ENCODE measurements around the gene MAD1L1.
A peak's percentile ranks its signal among the peaks of the same experiment; 100 is the strongest.

MAD1L1 gene

DNA sequence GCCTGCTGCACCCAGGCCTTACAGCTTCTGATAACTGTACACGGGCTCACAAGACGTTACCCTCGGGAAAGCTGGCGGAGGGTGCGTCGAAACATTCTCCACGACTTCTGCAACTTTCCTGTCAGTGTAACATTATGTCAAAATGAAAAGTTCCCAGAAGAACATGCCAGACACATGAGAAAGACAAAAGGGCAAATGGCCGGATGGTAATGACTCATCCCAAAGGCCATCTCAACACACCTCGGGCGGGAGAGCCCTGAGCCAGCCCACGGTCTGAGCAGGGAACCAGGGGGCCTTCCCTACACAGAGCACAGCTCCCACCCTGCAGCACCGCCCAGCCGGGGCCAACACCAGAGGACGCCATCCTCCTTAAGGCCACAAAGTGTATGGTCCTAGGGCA, 118.7 kb downstream of the MAD1L1 start:
- no peak for DNase-seq

DNA sequence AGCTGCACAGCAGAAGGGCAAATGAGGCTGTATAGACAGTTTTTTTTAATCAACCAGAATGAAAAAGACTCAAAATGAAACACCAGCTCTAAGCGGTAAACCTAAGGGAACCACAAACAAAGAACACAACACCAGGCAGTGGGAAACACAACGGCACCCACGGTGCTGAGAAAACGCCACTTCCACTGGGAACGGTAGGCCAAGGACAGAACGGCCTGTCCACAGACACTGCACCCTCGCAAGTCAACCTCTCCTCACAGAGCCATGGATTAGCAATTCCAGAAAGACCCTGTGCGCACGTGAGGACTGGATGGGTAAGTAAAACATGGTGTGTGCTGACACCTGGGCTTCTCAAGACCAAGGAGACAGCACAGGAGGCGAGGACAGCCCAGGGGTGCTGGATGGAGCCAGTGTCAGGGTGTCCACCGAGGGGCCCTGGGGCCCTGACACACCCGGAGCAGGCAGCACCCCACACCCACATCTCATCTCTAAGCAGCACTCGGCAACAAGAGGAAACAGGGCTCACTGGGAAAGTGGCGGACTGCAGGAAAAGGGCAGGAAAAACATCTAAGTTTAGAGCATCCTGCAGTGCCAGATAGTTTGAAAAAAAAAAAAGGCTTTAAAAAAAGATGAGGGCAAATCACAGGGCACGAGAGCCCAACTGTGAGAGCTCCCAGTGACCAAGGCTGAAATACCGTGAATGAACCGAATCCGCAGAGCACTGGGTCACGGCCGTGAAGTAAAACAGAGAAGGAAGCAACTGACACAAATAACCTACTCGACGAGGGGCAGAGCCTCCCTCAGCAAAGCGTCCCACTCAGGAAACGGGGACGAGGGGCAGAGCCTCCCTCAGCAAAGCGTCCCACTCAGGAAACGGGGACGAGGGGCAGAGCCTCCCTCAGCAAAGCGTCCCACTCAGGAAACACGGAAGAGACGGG, 120.2 kb downstream of the MAD1L1 start:
- no peak for DNase-seq

DNA sequence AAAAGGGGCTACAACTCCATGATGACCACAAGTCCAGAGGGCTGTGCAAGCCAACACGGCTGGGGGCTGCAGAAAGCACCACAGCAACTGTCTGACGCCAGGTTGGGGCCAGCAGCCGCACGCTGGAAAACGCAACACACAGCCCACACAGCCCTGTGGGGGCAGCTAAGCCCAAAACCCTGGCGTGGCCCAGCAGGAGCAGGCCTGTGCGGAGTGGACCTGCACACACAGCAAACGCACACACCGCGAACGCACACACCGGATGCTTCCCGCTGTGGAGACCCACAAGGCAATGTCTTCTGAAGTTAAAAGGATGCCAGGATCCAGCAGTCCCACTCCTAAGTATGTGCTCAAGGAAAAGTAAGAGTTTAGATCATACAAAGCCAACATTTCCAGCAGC, 121.2 kb downstream of the MAD1L1 start:
- DNase-seq, result no peak

DNA sequence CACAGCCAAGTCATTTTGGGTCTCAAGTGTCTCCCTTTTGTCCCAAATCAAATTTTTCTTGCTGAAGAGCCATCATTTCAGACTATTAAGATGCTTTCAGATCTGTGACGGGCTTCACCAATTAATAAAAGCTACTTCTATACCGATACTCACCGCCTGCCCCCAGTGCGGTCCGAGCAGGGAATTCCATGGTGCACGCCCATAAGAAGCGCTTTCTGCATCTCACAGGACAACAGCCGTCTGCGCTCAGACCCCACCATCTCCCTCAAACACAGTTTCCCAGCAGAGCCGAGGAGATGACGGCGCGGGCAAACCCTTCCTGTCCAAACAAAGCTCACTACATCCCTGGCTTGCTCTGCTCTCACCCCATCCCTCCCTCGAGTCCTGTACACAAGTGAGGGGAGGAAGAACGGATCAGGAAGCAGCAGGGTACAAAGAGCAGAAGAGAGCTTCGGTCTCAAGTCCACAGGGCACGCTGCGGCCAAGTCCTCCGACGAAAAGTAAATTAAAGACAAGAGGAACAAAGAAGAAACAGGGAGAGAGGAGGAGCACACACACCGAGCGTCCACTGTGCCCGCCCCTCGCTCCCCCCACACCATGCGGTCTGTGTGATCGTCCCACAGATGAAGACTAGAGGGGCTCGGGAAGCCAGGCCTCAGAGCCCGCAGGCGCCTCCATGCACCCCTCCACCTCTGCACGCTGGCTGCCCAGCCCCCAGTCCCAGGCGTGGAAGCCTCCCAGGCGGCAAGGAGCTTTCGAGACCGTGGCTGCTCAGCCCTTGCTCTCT, 121.9 kb downstream of the MAD1L1 start:
- DNase-seq, result no peak

DNA sequence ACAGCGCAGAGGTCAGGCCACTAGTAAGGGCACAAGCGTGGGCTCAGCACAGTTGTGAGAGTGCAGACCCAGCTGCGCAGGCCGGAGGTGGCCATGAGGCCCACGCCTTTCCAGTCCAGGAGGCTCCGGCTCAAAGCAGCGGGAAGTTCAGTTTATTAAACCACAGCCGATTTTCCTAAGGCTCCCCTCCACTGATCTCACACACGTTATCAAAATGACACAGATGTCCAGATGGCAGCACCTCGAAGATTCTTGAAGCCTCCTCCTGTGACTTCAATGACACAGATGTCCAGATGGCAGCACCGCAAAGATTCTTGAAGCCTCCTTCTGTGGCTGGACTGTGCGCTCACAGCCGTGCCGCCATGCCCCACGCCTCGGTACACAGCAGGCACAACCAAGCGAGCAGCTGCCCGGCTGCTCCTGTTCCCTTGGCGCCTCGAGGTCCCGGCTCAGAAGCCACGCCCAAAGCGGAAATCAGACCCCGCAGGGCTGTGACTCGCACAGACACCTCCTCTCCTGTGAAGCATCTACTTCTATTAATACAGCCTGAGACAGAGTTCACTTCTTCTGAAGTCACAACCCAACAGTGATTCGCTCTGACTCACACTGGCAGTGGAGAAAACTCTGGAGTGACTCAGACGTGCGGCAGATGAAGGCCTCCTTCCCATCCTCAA, 122.7 kb downstream of the MAD1L1 start:
- DNase-seq, result peak in 1 of 3 experiments; percentile 33

DNA sequence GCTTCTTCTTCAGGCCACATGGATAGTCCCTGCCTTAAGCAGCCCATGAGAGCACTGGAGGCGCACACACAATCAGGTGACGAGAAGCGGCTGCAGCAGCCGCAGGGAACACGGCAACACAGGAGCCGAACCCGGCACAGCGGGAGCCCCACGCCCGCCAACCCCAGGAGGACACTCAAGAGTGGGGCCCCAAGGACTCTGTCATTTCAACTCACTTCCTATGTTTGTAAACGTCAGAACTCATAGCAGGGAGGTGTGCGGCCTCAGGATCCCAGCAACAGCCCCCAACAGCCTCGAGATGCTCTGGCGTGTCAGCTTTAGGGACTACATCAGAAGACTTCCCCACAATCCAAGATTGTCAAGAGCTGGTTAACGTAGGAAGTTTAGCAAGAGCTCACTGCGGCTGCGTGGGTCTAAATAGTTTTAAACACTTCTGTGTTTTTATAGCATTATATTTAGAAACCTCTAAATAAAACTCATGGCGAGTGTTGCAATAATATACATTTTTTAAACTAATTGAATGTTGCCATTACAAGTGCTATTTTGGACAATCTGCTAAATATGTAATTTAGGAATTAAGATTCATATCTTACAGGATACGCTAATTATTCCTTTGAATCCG, 123.4 kb downstream of the MAD1L1 start:
- DNase-seq, result peak in 1 of 3 experiments; percentile 29

DNA sequence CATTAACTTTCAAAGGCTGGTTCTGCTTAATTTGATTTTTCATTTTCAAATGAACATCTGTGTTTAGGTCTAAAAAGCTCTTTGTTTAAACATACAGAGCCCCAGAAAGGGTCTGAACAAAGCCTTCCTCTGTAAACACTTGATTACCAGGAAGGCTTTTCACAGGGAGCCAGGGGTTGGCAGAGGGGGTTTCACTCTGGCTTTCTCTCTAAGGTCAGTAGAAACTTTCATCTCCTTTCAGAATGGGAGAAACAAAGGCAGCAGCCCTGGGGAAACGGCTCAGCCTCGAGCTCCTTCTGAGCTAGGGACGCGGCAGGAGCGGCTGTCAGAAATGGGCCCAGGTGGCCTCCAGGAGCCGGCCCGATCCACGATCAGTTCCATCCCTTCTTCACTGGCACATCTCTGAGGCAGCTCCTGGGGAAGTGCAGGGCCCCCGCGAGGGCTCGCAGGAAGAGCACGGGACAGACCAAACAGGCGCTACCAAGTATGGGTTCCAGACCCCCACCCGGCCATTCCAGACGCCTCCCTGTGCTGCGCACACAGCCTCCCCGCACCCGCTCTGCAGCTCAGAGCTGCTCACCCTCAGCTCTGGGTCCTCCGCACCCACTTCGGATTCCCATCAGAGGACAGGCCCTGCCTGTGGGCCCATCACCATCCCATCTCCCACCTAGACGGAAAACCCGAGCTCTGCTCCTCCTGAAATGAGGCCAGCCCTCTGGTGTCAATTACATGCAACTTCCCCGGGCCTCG, 124.1 kb downstream of the MAD1L1 start:
- peak in 1 of 3 experiments; percentile 71 for DNase-seq

DNA sequence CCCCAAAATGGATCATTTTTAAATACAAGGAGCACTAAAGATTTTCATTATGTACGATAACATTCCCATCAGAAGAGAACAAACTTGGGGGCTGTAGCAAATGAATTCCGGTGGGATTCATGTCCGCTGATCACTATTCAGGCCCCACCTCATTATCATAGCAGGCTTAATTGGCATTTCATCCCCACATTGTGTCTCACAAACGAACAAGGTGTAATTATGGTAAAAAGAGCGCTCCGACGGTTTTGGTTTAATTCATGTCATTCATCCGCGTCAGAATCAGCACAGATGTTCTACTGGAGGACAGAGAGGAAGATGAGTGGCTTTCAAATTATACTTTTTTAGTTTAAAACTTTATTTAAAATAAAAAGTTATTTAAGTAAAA, 124.7 kb downstream of the MAD1L1 start:
- peak in 1 of 3 experiments; percentile 71 for DNase-seq

DNA sequence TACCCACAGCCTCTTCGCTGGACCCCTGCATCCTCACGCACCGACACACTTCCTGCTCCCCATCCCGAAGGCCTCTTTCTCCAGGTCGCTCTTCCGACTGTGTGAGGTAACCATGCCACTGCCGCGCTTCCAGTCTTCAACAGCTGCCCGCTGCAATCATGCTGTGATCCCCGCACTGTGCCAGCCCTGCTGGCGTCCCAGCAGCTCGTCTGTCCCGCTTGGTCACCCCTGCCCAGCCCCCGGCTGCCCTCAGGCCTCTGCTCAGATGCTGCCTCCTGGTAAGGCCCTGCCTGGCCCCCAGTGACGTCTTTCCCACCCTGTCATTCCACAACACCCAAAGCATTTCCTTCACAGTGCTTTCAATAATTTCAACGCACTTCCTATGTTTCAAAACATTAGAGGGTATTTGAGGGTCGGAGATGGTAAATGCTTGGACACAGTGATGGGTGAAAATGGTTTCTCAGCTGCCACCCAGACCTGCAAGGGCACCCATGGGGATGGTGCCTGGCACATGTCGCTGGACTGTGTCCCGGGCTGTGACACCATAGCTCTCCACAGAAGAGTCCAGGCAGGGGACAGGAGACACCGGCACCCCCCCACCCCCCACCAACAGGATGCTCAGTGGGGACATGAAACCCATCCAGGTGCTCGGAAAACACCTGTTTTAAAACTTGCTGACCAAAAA, 125.2 kb downstream of the MAD1L1 start:
- peak in 1 of 3 experiments; percentile 19 for DNase-seq

DNA sequence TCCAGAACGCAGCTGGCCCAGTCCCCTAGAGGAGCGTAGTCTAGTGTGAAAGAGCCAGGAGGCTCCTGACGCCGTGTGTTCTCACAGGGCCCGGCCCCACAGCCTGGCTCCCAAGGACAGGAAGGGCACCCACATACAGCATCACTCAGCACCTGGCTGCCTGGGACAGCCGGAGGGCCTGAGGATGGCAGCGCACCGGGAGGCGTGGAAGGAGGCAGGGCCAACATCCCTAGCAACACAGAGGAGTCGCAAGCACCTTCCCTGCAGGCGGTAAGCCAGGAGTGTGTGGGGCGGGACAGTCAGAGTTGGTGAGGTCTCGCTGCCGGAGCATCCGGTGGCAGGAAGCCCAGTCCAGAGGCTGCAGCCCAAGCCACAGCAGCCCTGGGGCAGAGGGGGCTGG, 125.8 kb downstream of the MAD1L1 start:
- peak in 1 of 3 experiments; percentile 16 for DNase-seq

DNA sequence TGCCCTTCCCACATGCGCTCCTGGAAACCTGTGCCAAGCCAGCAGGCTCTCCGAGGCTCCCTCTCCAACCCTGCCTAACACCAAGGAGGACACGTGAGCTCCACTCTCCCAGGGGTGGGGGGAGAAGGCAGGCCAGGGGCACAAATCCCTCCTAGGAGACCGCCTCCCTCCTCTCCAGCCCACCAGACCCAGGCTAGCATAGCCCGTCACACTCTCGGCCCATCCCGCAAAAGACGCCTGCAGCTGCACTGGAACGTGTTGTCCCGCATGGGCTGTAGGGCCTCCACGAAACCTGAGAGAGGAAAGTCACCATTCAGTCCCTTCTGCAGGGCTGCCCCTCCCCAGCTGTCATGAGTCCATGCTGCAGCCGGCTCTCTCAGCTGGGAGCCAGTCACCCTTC, 126.3 kb downstream of the MAD1L1 start:
- no peak for DNase-seq

DNA sequence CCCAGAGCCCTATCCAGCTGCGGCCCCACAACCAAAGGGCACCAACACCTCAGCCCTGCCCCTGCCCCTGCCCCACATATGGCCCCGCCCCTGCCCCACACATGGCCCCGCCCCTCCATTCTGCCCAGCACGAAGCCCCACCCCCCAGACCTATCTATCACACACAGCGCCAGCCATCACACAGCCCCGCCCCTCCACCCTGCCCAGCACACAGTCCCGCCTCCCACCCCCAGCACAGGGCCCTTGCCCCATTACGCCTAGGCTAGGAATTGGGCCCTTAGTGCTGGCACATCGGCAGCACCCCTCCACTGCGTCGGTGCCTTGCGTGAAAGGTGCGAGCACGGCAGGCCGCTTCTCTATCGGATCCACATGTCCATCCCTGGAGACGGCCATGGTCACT, 126.8 kb downstream of the MAD1L1 start:
- no peak for DNase-seq

DNA sequence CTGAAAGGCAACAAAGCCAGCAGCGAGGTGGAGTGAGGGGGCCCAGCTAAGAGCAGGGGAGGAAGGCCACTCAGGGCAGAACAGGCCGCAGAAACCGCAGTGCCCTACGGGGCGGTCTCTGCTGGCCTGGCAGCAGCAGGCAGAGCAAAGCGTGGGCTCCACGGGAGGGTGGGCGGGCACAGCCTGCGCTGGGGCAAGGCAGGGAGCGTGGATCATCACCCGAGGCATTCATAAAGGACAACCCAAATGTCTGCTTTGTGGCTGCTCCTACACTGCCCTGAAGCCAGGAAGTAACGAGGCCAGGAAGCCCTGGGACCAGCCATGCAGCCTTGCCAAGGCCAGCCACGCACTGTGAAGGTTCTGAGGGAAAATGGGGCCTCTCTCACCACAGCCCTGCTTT, 127.5 kb downstream of the MAD1L1 start:
- DNase-seq, result no peak

DNA sequence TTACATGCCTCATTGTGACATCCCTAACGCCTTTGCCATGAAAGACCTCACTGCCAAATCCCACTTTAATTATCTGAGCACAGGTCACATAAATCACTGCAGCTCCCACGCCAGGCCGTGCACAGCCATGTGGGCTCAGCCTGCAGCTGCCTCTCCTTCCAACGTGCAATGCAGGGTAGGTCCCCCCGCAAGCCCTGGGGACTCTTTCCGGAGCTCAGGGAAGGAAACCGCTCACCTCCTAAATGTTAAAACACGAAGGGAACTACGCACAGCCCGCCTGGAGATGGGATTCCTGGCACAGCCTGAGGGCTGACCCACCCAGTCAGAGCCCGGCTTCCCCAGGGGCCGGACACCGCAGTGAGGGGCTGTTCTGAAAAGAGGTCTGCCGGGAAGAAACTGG, 128.0 kb downstream of the MAD1L1 start:
- DNase-seq, result no peak

DNA sequence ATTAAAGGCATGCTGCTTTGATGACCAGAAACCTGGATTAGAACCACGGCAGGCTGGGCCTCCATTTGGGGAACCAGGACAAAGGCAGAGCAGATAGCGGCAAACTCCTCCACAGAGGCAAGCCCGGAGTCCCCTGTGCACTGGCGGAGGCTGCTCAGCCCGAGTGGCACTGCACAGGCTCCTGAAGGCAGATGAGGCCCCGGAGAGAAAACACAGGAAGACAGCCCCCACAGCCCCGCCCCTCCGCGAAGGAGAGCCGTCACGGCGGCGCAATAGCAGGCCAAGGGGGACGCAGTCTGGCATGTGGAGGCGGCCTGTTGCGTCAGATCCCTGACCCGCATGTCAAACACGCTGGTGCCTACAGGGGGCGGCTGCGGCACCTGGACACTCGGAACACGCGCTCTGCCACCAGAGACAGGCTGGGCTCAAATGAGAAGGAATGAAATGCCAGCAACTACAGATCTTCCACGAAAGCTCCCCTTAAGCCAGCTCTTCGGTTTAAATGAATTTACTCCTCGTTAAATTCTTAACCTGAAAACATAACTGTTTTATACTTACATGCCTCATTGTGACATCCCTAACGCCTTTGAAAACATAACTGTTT, 128.5 kb downstream of the MAD1L1 start:
- peak in 1 of 3 experiments; percentile 29 for DNase-seq

DNA sequence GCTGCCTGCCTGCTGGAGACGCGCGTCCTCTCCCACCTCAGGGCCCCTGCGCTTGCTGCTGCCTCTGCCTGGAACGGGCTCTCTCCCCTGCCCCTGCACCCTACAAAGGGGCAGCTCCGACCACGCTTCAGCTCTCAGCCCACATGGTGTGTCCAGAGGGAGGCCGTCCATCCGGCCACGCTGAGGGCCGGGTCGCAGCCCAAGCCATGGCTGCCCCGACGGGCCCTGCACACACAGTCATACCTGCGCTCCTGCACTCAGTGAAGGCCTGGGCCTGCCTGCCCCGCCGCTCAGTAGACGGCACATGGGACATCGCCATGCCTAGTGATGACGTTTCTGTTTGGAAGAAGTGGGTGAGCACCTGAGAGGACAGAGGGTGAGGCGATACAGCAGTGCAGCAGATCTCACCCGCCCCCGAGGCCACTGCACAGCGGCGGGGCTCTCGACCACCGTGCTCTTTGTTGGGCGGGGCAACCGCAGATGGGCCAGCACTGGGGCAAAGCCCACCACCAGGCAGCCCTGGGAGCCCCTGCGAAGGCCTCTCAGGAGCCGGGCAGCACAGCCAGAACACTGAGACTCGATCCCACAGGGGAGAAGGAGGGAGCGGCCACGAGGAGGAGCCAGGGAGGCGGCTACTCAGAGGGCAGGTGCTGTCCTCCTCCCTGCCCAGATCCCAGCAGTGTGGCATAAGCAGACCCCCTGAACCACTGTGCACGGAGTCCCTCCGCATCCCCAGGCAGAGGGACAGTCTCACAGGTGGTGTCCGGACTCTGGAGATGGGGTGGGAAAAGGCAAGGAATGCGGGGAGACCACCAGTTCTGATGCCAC, 129.5 kb downstream of the MAD1L1 start:
- DNase-seq, result no peak

DNA sequence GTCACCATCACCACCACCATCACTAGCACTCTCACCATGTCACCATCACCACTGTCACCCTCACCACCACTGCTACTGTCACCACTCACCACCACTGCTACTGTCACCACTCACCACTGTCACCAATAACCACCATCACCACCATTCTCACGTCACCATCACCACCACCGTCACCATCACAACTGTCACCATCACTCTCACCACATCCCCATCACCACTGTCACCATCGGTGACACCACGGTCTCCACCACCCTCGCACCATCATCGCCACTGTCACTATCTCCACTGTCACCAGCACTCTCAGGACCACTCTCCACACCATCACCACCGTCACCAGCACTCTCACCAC, 130.4 kb downstream of the MAD1L1 start:
- DNase-seq, result no peak

DNA sequence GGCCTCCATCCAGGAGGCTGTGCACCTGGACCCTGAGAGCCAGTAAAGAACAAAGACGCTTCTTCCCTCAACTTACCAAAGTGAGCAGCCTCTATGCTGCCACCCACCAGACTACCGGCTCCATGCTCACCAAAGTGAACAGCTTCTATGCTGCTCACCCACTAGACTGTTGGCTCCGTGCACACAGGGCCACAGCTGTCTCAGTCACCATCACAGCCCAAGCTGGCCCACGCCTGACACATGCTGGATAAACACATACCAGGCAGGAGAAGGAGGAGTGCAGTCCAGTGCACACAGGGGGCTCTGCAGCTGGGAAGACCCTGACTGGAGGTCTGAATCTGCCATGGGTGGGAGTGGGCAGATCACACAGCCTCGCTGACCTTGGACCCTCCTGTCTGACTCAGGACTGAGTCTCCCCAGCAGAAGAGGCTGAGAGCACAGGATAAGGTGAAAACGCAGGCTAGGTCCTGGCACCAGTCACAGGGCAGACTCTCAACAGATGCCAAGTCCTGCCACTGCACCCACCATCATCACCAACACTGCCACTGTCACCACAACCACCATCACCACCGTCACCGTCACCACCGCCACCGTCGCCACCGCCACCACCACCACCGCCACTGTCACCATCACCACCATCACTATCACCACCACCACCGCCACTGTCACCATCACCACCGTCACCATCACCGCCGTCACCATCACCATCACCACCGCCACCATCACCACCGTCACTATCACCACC, 130.9 kb downstream of the MAD1L1 start:
- DNase-seq, result no peak

Measured in NCI-H1417 (cell line).